Measurements from ENCODE around the gene FAHD2A.
A peak's percentile ranks its signal among the peaks of the same experiment; 100 is the strongest.
"Not testable (repeated sequence)": the region's sequence is repeated elsewhere in the genome, so short reads cannot be mapped to it uniquely, and the experiment has no call there.

Gene FAHD2A

DNA sequence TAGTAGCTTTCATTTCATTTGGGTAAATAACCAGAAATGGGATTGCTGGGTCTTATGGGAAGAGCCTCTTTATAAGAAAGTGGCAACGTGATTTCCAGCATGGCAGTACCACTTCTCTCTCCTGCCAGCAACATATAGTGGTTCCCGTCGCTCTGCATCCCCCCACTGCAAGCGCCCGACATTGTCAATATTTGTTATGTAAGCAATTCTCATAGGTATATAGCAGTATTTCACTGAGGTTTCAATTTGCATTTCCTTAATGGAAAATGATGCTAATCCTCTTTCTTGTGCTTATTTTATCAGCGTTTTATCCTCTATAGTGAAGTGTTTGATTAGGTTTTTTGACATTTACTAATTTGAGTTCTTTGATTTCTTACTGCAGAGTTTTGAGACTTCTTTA, 36.0 kb upstream of the FAHD2A start:
- no peaks in the 10 kb centered on the region for H3K27me3 ChIP-seq (ENCODE audit: low read depth)
- no peak overlapping the region for H3K4me3 ChIP-seq
- H3K36me3 ChIP-seq (replicated peaks): no peaks in the 10 kb centered on the region
- in situ Hi-C loops (cut with MboI; ENCODE audit: low sequenced_read_pairs): no loop called here
- no peaks in the 10 kb centered on the region for H3K4me1 ChIP-seq
- no peaks in the 10 kb centered on the region for H3K9me3 ChIP-seq
- DNase-seq (ENCODE audit: low spot score in 2 of 2): no peak

DNA sequence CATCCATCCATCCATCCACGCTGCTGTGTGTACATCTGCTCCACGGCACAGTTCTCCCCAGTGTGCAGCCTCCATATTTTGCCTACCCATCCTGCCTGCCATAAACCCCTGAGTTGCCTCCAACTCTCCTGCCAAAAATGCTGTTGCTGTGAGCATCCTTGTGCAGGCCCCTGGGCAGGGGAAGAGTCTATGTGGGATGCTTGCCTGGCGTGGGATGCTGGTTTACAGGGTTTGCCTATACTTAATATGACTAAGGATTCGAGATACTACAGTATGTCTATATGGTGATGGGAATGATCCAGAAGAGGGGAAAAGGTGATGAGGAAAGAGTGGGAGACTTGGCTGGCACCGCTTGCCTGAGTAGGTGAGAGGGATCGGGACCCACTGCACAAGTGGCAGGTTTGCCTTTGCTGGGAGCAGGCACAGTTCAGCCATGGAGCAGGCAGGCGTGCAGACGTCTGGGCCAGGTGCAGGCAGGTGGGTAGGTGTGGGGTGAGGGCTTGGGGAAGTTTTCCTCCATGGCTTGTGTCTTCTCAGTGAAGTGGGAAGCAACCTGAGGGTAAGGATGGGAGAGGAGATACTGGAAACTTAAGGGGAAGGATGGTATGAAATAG, 30.2 kb upstream of the FAHD2A start:
- H3K36me3 ChIP-seq (replicated peaks): no peaks in the 10 kb centered on the region
- in situ Hi-C loops (cut with MboI; ENCODE audit: low sequenced_read_pairs): no loop called here
- H3K4me3 ChIP-seq: no peak overlapping the region
- H3K4me1 ChIP-seq: no peaks in the 10 kb centered on the region
- H3K9me3 ChIP-seq: no peaks in the 10 kb centered on the region
- no peaks in the 10 kb centered on the region for H3K27me3 ChIP-seq (ENCODE audit: low read depth)
- no peak for DNase-seq (ENCODE audit: low spot score in 2 of 2)

- no peak for DNase-seq (ENCODE audit: low spot score in 2 of 2)
- in situ Hi-C loops (cut with MboI; ENCODE audit: low sequenced_read_pairs): no loop called here
- Histone ChIP-seq H3K9me3 (no peaks in the 10 kb centered on the region), H3K36me3 (replicated peaks) (no peaks in the 10 kb centered on the region), H3K4me3 (no peak overlapping the region), H3K27me3 (ENCODE audit: low read depth) (no peaks in the 10 kb centered on the region), H3K4me1 (no peaks in the 10 kb centered on the region)
These were observed 29.7 kb upstream of the FAHD2A start for GRCh38 chr2:95372845-95373244.

GRCh38 chr2:95374029-95374428, 28.5 kb upstream of the FAHD2A start:
- no peak overlapping the region for H3K4me3 ChIP-seq
- no peaks in the 10 kb centered on the region for H3K36me3 ChIP-seq (replicated peaks)
- DNase-seq (ENCODE audit: low spot score in 2 of 2): no peak
- H3K9me3 ChIP-seq: no peaks in the 10 kb centered on the region
- no peaks in the 10 kb centered on the region for H3K27me3 ChIP-seq (ENCODE audit: low read depth)
- in situ Hi-C loops (cut with MboI; ENCODE audit: low sequenced_read_pairs): no loop called here
- H3K4me1 ChIP-seq: no peaks in the 10 kb centered on the region

DNA sequence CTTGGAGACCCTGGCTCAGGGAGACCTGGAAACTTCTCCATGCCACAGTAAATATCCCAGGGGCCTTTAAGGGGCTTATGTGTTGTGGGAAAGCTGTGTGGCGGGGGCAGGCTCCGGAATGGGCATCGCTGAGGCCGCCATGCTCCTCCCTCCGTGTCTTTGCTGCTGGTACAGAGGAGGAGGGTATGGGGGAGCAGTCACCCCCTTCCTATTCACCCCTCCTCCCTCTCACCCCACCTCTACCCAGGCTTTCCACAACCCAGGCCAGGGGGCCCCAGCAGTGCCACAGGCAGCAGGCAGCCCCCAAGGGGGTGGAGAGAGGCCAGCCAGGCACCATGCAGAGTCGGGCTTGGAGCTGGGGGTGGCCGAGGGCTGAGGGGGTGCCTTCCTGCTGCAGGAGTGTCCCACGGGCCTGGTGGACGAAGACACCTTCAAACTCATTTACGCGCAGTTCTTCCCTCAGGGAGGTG, 28.0 kb upstream of the FAHD2A start:
- H3K27me3 ChIP-seq (ENCODE audit: low read depth): no peaks in the 10 kb centered on the region
- no peak for DNase-seq (ENCODE audit: low spot score in 2 of 2)

DNA sequence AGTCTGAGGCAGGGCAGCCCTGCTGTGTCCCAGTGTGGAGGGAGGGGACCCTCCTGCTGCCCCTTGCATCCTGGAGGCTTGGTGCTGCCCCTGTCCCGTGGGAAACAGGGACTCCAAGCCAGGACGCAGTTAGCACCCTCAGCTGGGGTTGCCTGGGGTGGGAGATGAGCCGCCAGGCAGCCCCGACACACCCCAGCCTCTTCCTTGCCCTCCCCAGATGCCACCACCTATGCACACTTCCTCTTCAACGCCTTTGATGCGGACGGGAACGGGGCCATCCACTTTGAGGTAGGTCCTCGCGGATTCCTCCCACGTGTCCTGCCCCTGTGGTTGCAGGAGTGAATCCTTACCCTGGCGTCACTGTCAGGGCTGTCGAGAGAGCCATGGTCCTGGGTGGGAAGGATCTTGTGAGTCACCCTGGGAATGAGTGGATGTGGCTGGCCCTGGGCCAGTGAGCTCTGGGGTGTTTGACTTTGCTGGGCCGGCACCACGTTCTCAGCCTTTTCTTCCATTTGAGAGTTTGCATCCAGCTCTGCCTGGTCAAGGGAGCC, 27.5 kb upstream of the FAHD2A start:
- Histone ChIP-seq H3K4me3 (no peak overlapping the region), H3K4me1 (no peaks in the 10 kb centered on the region), H3K9me3 (no peaks in the 10 kb centered on the region), H3K27me3 (ENCODE audit: low read depth) (no peaks in the 10 kb centered on the region), H3K36me3 (replicated peaks) (no peaks in the 10 kb centered on the region)
- in situ Hi-C loops (cut with MboI; ENCODE audit: low sequenced_read_pairs): no loop called here
- DNase-seq (ENCODE audit: low spot score in 2 of 2): no peak

More for the DNA sequence above, 28.0 kb upstream of the FAHD2A start:
- no peak overlapping the region for H3K4me3 ChIP-seq
- no peaks in the 10 kb centered on the region for H3K9me3 ChIP-seq
- no peaks in the 10 kb centered on the region for H3K4me1 ChIP-seq
- in situ Hi-C loops (cut with MboI; ENCODE audit: low sequenced_read_pairs): no loop called here
- no peaks in the 10 kb centered on the region for H3K36me3 ChIP-seq (replicated peaks)

GRCh38 chr2:95375532-95376150, 26.9 kb upstream of the FAHD2A start:
- no peak for DNase-seq (ENCODE audit: low spot score in 2 of 2)
- Histone ChIP-seq H3K4me1 (no peaks in the 10 kb centered on the region), H3K27me3 (ENCODE audit: low read depth) (no peaks in the 10 kb centered on the region), H3K36me3 (replicated peaks) (no peaks in the 10 kb centered on the region), H3K4me3 (no peak overlapping the region), H3K9me3 (no peaks in the 10 kb centered on the region)
- in situ Hi-C loops (cut with MboI; ENCODE audit: low sequenced_read_pairs): no loop called here

- no peak overlapping the region for H3K4me3 ChIP-seq
- no peaks in the 10 kb centered on the region for H3K36me3 ChIP-seq (replicated peaks)
- no peaks in the 10 kb centered on the region for H3K4me1 ChIP-seq
- H3K27me3 ChIP-seq (ENCODE audit: low read depth): no peaks in the 10 kb centered on the region
- DNase-seq (ENCODE audit: low spot score in 2 of 2): no peak
- no peaks in the 10 kb centered on the region for H3K9me3 ChIP-seq
- in situ Hi-C loops (cut with MboI; ENCODE audit: low sequenced_read_pairs): no loop called here
These were observed 25.9 kb upstream of the FAHD2A start for GRCh38 chr2:95376311-95377215.

DNA sequence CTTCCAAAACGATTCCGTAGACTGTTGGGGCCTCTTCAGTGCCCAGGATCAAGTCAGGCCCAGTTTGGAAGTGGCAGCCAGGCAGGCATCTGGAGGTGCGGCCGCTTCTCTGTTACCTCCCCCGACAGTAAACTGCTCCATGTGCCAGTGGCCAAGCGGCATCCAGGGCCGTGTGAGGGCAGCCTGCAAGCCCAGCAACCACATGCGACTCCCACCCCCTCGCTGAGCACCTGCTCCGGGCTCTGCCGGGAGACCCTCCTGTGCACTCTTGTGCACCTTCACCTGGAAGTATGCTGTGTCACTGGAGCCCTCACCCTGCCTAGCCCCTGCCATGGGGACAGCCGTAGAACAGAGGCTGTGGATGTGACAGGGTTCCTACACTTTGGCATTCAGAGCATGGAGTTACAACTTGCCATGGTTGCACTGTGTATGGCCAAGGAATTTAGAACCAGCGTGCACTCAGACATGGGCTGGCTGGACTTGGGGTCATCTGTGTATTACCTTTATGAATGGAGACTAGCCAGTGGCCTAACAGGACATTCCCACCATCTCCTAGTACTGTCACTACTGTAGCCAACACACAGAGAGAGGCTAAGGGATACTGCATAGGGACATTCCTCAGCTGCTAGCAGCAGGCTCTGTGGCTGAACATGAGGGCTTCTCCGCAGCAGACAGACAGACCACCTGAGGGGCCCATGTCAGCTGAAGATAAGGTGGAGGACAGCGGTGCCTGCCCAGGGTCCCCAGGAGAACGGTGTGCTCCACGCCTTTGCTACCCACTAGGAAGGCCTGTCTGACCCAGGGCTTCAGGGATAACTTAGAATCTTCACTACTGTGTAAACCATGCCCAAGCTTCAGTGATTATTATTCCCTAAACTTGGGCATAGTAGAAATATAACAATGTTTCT, 25.0 kb upstream of the FAHD2A start:
- in situ Hi-C loops (cut with MboI; ENCODE audit: low sequenced_read_pairs): no loop called here
- no peak overlapping the region for H3K4me3 ChIP-seq
- H3K27me3 ChIP-seq (ENCODE audit: low read depth): no peaks in the 10 kb centered on the region
- H3K36me3 ChIP-seq (replicated peaks): no peaks in the 10 kb centered on the region
- no peaks in the 10 kb centered on the region for H3K9me3 ChIP-seq
- DNase-seq (ENCODE audit: low spot score in 2 of 2): no peak
- no peaks in the 10 kb centered on the region for H3K4me1 ChIP-seq

GRCh38 chr2:95378281-95378680, 24.2 kb upstream of the FAHD2A start:
- H3K36me3 ChIP-seq (replicated peaks); DNase-seq (ENCODE audit: low spot score in 2 of 2); H3K4me3 ChIP-seq; H3K27me3 ChIP-seq (ENCODE audit: low read depth); in situ Hi-C loops (cut with MboI; ENCODE audit: low sequenced_read_pairs); H3K4me1 ChIP-seq; H3K9me3 ChIP-seq: not testable (repeated sequence)

- in situ Hi-C loops (cut with MboI; ENCODE audit: low sequenced_read_pairs): no loop called here
- no peak overlapping the region for H3K4me3 ChIP-seq
- no peaks in the 10 kb centered on the region for H3K36me3 ChIP-seq (replicated peaks)
- H3K4me1 ChIP-seq: no peaks in the 10 kb centered on the region
- no peaks in the 10 kb centered on the region for H3K9me3 ChIP-seq
- peak in 1 of 2 experiments; percentile 3 for DNase-seq (ENCODE audit: low spot score in 2 of 2)
- no peaks in the 10 kb centered on the region for H3K27me3 ChIP-seq (ENCODE audit: low read depth)
These were observed 23.1 kb upstream of the FAHD2A start for GRCh38 chr2:95379371-95379831.

- Histone ChIP-seq H3K9me3 (no peaks in the 10 kb centered on the region), H3K4me1 (no peaks in the 10 kb centered on the region), H3K27me3 (ENCODE audit: low read depth) (no peaks in the 10 kb centered on the region), H3K36me3 (replicated peaks) (no peaks in the 10 kb centered on the region), H3K4me3 (no peak overlapping the region)
- DNase-seq (ENCODE audit: low spot score in 2 of 2): no peak
- in situ Hi-C loops (cut with MboI; ENCODE audit: low sequenced_read_pairs): no loop called here
These were observed 22.2 kb upstream of the FAHD2A start for GRCh38 chr2:95380280-95380679.

- Histone ChIP-seq H3K27me3 (ENCODE audit: low read depth) (no peaks in the 10 kb centered on the region), H3K4me1 (no peaks in the 10 kb centered on the region), H3K9me3 (no peaks in the 10 kb centered on the region), H3K4me3 (no peak overlapping the region), H3K36me3 (replicated peaks) (no peaks in the 10 kb centered on the region)
- in situ Hi-C loops (cut with MboI; ENCODE audit: low sequenced_read_pairs): no loop called here
- DNase-seq (ENCODE audit: low spot score in 2 of 2): no peak
These were observed 21.8 kb upstream of the FAHD2A start for GRCh38 chr2:95380731-95381130.
